NCI-H2081 (cell line): ENCODE measurements around the gene KRT5.

Experiments
- DNase-seq, 2 experiments: peaks; one replicate each; lab custom pipeline; 2025; lab: John Stamatoyannopoulos, UW

Gene KRT5

DNA sequence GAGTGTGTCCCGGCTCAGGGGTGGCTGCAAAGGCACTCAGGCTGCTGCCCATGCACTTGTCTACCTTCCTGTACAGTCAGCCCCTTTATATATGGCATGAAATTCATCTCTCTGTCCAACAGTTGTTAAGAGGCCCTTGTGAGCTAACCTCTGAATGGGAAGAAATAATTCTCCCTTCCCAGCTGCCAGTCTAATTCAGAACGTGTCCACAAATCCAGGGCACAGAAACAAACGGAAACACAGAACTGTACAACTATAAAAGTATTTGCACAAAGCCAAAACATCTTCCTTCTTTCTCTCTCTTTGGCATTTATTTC, 849 bp downstream of the KRT5 start:
- no peak for DNase-seq

DNA sequence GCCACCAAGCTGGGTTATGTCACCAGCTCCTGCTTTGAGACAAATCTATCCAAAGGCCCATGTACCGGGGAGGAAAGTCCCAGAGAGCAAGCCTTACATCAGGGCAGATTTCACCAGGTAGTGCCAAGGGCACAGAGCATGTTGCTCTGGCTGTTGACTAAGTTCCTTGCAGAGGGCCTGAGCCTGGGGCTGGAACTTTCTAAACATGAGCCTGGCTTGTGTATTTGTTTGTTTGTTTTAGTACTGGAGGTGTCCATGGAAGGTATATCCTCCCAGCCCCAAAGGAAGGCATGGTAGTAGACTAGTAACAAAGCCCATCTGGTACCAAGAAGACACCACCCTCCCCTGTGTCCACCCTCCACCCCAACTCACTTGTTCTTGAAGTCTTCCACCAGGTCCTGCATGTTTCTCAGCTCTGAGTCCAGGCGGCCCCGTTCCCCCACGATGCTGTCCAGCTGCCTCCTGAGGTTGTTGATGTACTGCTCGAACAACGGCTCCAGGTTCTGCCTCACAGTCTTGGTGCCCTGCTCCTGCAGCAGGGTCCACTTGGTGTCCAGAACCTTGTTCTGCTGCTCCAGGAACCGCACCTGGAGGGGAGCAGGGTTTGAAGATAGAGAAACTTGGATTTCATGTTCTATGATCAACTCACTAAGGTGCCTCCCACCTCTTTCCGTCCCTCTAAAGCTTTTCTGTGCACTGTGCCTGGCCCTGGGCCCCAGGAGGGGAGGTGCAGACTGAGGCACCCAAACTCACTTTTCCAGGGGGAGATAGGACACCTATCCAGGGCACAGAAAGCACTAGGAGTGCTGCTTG, 1.4 kb downstream of the KRT5 start:
- DNase-seq: no peak

DNA sequence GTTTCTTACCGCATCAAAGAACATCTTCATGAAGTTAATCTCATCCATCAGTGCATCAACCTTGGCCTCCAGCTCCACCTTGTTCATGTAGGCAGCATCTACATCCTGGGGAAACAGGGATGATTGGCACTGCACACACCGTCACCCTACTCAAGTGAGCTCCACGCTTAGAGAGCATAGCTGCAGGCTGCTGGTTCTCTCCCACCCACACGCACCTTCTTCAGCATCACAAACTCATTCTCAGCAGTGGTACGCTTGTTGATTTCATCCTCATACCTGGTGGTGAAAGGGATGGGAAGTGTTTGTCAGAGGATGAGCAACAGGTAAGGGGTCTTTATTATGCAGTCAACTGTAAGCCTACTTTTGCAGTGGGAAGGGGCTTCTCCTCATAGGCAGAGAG, 2.3 kb downstream of the KRT5 start:
- DNase-seq: no peak

DNA sequence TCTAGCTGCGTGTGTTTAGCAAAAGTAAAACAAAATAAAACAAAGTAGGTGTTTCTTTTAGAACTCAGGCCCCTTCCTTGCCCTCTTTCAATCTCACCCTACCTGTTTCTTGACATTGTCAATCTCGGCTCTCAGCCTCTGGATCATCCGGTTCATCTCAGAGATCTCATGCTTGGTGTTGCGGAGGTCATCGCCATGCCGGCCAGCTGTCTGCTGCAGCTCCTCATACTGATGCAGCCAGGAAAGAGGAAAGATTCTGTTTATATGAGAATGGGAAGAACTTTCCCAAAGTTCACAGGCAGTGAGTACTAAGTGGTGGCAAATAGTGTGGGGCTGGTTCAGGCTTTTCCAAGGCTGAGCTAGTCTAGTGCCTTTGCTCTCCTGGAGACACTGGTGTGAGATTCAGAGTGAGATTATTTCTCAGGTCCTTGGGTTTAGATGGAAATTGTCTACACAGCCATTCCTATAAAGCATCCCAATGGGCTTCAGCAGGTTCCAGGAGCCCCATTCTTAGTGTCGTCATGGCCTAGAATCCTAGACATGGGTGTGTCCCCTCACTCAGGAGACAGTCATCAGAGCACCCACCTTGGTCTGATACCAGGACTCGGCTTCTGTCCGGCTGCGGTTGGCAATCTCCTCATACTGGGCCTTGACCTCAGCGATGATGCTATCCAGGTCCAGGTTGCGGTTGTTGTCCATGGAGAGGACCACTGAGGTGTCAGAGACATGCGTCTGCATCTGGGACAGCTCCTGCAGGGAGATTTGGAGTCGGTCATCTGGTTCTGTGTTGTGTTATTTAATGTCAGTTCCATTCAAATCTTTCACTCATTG, 3.0 kb downstream of the KRT5 start:
- no peak for DNase-seq

DNA sequence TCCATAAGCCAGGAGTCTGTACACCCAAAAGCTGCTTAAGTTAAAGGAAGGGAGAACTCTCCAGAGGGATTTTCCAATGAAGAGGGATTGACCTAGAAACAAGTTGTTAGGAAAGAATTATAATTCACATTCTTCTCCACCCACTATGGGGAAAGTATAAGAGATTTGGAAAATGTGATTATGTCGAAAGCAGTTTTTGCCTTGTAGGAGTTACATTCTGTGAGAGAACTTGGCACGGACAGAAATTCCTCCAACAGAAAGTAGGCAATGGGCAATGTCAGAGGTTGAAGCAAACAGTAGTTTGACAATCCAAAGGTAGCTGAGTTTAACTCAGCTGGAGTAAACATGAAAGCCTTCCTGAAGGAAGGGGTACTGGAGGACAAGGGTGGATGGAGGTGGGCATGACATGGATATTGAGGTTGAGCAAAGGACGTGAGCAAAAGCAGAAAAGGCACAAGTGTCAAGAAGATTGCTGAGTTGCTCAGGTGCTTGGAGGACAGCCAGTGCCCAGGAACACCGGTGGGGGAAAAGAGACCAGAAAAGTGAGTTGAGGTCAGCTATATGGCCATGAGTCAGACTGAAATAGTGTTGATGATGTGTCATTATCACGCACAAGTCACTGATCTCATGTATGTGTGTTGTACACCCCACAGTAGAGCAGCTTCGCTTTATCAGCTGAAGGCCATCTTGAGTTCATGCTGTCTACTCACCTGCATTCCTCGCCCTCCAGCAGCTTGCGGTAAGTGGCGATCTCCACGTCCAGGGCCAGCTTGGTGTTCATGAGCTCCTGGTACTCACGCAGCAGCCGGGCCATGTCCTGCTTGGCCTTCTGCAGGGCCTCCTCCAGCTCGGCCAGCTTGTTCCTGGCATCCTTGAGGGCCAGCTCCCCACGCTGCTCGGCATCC, 4.0 kb downstream of the KRT5 start:
- no peak for DNase-seq

DNA sequence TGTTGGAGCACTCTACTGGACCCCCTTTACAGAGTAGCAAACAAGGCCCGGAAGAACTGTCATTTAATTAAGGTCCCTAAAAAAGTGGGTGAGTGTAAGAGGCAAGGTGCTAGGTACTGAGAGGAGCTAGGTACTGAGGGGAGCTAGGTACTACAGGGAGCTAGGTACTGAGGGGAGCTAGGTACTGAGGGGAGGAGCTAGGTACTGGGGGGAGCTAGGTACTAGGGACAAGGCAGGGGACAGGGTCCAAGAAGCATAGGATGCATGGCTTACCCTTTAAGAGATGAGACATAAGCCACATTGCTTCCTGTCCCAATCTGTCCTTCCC, 4.9 kb downstream of the KRT5 start:
- DNase-seq: no peak

DNA sequence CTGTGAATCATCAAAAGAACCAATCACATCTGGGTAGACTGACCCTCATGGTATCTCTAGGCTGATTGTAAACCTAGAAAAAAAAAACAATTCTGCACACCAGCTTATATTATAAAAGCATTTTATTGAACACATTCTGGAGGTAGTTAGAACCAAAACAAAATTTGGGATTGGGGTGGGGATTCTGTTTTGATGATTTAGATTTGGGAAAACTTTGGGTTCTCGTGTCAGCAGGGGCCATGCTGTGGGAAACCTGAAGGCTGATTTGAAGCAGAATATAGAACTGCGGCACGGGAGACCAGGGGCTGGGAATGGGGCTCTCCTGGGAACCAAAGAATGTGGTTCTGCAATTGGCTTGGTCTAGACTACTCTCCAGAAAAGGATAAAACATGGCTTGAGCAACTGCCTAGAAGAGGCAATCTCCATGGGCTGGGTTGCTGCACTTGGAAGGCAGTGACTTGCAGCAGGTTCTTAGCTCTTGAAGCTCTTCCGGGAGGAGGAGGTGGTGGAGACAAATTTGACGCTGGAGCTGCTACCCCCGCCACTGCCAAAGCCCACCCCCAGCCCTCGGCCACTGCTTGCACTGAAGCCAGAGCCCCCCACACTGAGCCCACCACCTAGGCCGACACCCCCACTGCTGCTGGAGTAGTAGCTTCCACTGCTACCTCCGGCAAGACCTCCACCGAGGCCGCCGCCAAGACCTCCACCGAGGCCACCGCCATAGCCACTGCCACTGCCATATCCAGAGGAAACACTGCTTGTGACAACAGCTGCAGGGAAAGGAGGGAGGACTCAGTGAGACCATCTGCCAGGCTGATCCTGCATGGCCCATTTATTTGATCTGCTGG, 5.5 kb downstream of the KRT5 start:
- DNase-seq: no peak

DNA sequence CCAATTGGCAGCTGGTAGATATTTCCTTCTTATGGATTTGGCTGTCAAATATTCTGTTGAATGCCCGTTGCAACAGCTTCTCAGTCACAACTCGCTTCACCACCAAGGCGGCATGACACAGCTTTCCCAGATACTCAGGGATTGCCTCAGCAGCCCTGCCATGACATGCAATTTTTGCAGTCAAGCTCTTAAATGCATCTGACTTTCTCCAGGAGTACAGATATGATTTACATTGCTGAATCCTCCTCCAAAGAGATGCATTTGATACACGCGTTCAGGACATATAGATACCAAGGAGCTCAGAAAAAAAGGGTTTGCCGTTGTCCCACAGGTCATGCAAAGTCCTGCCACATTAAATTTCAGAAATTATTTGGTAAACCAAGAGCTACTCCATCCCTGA, 6.5 kb downstream of the KRT5 start:
- DNase-seq: no peak

DNA sequence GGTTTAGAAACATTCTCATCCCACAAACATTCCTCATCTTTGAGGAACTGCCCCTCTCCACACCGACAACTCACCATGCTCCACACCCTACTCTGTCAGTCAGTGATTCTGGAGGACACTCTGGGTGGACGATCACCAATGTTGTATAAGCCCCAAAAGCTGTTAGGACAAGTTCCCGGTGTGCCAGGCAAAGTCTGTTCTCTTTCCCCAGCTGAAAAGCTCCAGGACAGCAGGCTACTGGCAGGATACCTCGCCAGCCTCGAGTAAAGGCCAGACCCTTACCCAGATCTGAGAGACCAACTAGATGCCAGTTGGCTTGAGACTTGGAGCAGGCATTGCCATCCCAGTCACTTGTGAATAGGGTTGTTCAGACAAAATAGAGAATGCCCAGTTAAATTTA, 12.0 kb downstream of the KRT5 start:
- DNase-seq: no peak

DNA sequence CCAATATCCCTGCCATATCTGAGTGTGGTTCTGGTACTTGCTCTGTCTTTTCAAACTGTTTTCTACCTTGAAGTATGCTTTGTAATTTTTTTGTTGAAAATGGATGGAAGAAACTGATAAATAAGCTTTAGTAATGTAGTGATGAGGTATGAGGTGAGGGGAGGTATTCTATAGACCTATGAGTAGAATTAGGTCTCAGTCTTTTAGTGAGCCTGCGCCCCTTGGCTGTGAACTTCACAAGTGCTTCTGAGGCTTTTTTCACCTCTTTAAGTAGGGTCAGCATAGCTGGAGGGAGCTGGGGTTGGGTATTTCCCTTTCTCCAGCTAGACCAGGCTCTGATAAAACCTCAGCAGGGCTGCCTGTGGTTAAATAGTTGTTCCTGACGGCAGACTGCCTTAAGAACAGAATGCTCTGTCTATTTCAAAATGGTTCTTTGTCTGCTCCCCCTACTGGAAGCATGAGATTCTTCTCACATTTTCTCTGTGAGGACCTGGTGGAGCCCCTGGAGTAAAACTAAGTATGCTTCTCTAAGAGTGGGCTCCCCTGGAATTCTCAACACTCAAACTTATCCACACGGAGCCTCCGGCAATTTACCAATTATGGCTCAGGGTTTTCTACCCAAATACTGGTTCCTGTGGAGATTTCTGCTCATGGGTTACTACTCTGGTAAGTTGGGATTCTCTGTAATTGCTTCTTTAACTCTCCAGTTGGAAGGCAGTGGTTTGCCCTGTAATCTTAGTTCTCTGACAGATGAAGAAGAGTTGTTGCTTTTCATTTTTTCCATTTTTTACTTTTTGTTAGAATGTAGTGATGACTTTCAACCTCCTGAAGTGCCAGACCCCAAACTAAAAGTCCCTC, 13.1 kb downstream of the KRT5 start:
- peak; percentile 42 to 49 for DNase-seq

DNA sequence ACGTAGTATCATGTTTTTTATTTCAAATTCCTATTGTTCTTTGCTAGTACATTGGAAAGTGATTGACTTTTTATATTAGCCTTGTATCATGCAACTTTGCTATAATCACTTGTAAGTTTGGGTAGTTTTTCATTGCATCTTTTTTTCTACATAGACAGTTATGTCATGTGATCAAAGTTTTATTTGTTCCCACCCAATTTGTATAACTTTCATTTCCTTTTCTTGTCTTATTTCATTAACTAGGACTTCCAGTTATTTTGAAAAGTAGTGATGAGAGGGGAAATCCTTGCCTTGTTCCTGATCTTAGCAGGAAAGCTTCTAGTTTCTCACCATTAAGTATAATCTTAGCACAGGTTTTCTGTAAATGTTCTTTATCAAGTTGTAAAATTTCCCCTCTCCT, 17.3 kb downstream of the KRT5 start:
- DNase-seq: no peak

DNA sequence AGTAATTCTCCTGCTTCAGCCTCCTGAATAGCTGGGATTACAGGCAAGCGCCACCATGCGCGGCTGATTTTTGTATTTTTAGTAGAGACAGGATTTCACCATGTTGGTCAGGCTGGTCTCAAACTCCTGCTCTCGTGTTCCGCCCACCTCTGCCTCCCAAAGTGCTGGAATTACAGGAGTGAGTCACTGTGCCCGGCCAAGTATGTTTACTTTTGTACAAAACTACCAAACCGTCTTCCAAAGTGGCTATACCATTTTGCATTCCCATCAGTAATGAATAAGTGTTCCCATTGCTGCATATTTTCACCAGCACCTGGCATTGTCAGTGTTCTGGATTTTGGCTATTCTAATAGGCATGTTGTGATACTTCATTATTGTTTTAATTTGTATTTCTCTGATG, 18.7 kb downstream of the KRT5 start:
- no peak for DNase-seq

DNA sequence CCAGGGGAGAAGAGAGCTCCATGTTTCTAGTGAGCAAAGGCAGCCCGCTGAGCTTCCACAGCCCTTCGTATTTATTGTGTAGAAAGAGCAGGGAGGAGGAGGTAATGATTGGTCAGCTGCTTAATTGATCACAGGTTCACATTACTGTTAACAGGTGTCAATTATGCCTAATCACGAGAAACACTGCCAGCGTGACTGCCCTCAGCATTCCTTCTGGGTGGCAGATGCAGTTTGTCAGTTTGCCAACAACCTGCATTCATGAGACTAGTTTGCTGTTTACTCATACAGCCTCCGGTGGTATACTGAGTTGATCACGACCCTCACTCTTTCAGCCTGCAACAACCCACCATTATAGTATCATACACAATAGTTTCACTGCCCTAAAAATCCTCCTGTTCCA, 19.6 kb downstream of the KRT5 start:
- peak in 1 of 2 experiments; percentile 28 for DNase-seq

DNA sequence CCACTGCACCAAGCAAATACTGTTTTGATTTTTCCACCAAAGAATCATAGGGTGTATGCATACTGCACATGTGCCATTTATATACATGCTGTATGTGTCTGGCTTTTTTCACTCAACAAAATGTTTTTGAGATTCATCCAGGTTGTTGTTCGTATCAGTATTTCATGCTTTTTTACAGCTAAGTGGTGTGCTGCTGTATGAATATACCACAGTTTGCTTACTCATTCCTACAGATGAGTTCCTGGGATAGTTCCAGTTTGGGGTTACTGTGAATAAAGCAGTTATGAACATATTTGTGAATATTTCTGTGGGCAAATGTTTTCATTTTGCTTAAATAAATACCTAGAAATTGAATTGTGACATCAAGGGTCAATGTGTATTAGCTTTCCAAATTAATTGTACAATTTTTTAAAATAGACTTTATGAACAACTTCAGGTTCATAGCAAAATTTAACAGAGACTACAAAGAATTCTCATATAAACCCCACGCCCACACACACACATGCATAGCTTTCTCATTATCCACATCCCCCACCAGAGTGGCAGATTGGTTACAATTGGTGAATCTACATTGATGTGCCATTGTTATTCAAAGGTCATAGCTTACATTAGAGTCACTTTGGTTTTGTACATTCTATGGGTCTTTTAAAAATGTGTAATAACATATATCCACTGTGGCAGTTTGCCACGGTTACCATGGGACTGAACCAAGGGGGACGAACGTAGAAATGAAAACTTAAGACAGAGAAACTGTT, 20.2 kb downstream of the KRT5 start:
- no peak for DNase-seq

DNA sequence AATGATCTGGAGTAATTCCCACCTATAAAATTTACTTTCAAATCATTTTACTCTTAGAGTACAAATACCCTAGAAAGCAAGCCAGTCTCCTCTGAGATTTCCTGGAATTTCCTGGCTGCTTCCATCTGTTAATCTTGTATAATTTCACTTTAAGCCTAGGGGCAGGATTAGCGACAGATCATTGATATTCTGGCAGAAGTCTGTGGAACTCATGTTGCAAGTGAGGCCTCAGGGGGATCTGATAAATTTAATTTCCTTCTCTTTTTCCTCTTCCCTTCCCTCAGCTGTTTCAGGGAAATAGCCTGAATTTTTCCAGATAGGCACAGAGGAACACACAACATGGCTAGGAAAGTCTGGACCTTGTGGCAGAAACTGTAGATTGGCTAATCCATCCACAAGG, 21.2 kb downstream of the KRT5 start:
- DNase-seq: no peak

DNA sequence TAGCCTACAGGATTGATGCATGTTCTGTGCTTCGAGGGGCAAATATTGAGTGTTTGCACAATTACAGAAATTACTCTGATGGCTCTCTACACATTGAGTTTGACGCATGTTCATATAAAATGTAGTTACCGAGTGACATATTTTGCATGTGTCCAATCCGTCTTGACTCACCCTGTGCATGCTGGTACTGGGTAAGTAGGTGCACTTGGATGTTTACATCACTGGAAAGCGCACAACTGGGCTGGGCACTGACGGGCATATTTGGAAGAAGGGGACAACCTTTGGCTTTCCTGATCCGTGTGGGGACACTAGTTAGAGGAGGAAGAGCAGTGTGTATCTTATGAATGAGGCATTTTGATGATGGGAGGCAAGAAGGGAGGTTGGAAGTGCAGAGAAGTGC, 22.2 kb downstream of the KRT5 start:
- no peak for DNase-seq

DNA sequence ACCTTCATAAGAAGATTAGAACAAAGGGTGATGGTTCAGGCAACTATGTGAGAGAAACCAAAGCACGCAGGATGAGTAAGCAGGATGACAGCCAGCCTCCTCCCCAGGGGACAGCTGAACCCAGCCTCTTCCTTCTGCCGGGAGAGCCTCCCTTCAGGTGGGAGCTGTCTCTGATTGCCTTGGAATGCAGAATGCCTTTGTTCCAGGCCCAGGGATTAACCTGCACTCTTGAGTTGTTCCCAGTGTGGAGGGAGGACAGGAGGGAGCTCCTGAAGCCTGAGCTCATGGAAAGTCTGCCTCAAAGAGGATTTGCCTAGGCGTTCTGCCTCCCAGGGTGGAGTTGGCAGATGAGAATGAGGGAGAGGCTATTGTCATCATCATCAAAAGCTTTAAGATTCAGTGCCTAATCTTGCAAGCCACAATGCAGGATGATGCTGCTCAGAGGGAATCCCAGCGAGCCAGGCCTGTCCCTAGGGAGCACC, 23.6 kb downstream of the KRT5 start:
- DNase-seq: no peak

DNA sequence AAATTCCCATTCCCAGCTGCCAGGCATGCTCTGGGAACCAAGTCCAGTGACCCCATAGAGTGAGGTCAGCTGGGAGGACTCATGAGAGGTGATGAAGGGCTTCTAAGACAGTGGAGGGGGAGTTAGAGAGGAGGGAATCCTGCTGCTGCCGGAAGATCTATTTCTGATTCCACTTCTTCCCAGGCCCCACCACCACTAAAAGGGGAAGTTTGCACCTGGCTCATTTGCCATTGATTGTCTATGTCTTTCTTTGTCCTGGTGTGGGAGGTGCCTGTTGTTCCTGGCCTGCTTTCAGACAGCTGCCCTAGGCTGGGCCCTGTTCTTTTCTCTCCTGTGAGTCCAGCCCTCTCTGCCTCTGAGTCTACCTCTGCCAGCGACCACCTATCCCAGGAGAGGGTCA, 24.1 kb downstream of the KRT5 start:
- DNase-seq: peak; percentile 29 to 45

DNA sequence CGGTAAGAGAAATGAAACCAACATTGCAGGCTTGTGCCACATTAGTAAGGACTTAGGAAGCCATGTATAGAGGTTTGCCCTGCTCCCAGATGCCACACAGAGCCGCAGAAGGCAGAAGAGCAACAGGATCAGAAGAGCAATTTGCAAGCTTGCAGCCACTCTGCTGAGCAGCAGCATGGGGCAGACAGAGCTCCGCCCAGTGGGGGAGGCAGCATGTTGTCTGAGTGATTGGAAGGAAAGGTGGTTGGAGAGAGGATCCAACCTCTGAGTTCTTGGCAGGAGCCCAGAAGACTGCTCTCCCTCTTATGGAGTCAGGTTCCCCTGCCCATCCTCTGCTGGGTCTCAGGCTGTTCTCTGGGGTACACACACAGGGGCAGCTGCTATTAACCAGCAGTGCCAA, 24.8 kb downstream of the KRT5 start:
- peak; percentile 56 to 59 for DNase-seq

DNA sequence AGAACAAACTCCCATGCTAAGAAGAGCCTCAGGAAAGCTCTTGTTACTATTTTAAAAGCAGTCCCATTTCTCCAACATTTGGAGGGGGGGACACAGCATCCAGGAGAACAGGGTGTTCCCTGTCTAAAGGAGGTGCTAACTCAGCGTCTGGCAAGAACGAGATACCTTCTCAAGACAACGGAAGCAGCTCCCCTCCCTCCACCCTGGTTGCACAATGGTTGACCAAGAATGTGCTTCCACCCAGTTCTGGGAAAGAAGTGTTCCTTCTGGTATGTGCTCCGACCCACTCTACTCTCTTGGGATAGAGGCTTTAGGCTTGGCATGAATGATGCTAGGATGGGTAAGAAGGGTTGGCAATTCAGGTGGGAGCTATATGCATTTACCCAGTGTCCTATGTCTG, 25.7 kb downstream of the KRT5 start:
- DNase-seq: no peak
